ENCODE measurements around the gene IRX4.

Gene IRX4

GRCh38 chr5:1913578-1913977, 30.9 kb upstream of the IRX4 start:
- DNase-seq (ENCODE audit: low read depth in 2 of 2): no peak

GRCh38 chr5:1912951-1913565, 30.3 kb upstream of the IRX4 start:
- DNase-seq (ENCODE audit: low read depth in 2 of 2): no peak

DNA sequence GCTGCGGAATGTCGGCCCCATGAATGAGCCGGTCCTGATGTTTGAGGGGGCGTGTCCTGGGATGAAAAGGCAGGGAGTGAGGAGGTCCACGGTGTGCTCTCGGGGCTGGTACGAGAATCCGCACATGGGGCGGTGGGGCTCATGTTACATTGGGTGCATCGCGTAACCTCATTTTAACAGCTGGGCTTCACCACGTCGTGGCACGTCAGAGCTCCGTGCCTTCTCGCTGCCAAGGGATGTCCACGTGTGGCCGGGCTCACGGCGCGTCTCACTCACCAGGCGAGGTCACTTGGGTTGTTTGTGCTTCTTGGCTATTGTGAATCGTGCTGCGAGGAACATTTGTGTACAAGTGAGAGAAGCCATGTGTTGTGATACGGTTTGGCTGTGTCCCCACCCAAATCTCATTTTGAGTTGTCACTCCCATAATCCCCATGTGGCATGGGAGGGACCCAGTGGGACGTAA, 29.1 kb upstream of the IRX4 start:
- no peak for DNase-seq (ENCODE audit: low read depth in 2 of 2)

DNA sequence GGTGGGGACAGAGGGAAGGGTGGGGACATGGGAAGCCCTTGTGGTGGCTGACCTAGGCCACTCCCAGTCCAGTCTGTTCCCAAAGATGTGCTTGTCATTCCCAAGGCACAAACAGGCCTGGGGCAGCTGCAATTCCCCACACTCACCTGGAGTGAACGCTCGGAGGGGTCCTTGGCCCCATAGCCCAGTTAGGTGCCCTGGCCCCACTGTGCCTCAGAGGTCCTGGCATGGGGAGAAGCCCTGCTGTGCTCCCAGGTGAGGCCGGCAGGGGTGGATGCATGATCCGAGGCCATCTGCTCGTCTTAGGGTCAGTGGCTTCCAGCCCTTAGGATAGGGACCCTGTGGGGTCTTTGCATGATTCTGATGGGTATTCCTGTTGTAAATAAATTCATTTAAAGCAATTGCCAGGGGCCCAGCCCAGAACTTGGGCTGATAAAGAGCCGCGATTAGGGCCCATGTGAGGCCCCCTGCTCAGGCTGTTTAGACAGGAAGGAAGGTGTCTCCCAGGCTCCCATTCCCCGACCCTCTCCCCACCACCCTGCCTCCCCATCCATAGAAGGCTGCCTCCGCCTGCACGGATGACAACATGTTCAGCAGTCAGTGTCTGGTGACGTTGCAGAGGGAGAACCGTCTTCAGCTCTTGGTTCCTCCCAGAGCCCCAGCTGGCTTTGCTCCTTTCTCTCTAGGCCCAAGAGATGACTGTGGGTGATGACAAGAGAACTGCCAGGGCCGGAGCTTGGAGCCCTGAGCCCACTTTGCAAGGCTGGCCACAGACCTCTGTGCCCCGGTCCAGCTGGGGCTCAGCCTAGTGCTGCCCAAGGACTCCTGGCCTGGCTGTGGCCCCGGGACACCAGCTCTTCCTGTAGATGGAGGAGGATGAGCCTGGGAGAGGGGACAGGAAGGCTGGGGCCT, 28.4 kb upstream of the IRX4 start:
- no peak for DNase-seq (ENCODE audit: low read depth in 2 of 2)

GRCh38 chr5:1910081-1910760, 27.5 kb upstream of the IRX4 start:
- no peak for DNase-seq (ENCODE audit: low read depth in 2 of 2)

DNA sequence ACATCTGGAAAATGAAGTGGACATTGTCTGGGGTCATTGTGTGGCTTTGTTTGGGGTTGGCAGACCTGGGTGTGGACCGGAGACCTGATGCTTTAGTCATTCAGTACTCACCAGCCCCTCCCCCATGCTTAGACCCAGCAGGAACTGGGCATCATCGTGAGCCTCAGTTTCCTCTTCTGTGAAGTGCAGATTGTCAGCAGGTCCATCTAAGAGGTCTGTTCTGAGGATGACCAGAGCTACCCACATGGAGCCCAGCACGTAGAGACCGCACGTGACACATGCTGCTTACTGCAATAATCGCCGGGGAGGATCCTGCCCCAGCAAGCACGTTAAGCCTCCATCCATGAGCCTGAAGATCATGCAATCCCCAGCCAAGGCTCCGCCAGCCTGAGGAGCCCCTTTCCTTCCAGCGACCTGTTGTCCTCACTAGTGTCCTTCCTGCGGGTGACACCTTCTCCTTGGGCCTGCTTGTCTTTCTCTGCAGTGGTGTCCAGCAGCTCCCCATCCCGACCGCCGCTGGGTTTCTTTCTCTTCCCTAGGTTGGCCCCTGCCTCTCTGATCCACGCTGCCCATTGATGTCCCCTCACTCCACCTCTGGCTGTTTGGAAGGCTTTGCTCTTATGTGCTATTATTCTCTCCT, 26.7 kb upstream of the IRX4 start:
- DNase-seq (ENCODE audit: low read depth in 2 of 2): no peak

DNA sequence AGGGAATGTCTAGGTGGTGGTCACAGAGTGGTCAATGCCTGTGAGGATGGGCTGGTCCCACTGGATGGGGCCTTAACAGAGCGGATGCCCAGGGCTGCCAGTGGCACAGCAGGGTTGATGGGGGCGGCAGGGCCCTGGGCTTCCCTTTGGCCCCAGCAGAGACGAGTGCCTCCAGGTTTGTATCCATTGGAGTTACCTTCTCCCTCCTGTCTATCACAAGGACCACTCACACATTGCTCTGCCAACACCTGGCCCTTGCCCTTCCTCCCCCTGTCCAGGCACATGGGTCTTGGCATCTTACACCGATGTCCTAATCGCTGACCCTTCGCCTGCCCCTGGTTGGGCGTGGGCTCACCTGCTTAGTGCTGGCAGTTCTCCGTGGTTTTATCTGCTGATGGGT, 26.2 kb upstream of the IRX4 start:
- DNase-seq (ENCODE audit: low read depth in 2 of 2): no peak

GRCh38 chr5:1907616-1908015, 24.9 kb upstream of the IRX4 start:
- DNase-seq (ENCODE audit: low read depth in 2 of 2): no peak

DNA sequence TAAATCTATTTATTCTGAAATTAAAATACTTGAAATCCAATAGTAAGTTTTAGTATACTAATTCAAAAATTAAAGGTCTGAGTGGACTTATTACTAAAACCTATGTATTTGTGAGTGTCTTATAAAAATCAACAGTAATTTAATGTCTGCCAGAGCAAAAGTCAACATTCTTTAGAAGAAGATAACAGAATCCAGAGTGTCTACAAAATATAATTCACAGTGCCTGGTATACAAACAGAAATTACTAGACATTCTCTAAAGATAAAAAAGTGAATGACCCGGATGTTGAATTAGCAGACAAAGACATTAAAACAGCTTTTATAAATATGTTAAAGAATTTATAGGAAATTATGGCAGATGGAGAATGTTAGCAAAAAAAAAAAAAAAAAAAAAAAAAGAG, 22.4 kb upstream of the IRX4 start:
- DNase-seq (ENCODE audit: low read depth in 2 of 2): no peak

DNA sequence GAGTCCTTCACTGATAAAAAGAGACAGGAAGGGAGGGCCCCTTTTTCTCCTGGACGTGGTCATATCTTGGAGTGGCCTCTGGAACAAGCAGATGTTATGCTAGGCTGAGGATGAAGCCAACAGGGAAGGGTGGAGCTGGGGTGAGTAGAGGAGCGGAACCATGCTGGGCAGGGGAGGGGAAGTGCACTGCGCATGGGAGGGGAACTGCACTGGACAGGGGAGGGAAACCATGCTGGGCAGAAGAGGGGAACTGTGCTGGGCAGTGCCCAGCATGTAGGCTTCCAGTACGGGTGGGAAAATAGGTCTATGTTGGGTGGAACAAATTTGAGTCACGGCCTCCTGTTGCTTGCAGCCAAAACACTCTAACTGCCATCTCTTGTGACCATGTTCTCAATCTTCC, 19.3 kb upstream of the IRX4 start:
- no peak for DNase-seq (ENCODE audit: low read depth in 2 of 2)

- no peak for DNase-seq (ENCODE audit: low read depth in 2 of 2)
These were observed 18.3 kb upstream of the IRX4 start for GRCh38 chr5:1901061-1901460.

DNA sequence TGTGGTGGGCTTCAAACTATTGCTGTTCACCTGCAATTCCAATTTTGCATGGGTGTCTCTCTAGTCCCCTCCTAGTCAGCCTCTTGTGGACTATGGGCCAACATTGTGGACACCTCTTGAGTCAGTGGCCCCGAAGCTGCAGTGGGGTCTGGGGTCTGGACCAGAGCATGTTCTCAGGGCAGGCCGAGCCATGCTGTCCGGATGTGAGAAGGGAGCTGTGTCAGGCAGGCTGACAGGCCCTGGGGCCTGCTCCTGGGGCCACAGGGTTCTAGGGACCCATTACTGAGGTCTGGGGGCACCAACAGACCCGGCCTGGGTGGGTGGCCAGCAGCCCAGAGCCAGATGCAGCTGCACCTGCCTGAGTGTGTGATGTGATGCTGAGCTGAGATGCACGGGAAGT, 16.5 kb upstream of the IRX4 start:
- no peak for DNase-seq (ENCODE audit: low read depth in 2 of 2)

DNA sequence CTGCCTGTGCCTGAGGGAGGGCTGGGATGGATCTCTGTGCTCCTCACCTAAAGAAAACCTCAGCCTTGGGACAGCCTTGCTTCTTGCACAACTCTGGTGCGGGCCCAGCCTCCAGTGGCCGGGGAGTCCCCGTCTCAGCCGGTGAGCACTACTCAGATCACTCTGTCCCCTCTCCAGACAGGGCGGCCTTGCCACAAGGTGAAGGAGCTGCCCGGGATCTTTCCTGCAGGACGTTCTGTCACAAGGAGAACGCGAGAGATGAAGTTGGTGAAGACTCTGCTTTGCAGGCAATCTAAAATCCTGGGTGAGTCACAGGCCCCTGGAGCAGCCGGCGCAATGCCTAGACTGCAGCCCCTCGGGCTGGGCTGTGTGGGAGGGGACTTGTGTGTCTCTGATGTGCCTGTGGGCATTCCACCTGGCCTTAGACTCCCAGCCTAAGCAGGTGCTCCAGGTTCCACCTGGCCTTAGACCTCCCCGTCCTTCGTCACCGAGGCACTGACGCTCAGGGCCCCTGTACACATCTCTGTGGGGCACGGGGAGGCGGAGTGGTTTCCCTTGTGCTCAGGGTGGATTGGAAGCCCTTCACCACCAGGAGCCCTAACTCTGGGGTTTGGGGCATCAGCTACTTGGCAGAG, 15.2 kb upstream of the IRX4 start:
- DNase-seq (ENCODE audit: low read depth in 2 of 2): no peak

DNA sequence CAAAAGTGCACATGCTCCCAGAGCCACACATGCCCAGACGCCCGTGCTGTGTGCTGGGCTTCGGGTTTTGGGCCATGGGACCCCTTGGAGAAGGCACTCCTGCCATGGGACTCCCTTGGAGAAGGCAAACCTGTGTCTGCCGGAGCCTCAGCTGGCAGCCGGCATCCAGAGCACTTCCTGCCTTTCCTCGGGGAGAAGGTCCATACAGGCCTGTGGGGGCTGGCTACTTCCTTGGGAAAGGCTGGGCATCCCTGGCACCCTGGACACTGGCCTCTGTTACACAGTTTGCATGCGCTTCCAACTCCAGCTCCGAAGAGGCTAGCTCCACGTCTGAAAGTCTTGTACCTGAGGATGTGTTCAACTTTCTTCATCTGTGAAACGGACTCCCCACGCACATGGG, 14.7 kb upstream of the IRX4 start:
- no peak for DNase-seq (ENCODE audit: low read depth in 2 of 2)

DNA sequence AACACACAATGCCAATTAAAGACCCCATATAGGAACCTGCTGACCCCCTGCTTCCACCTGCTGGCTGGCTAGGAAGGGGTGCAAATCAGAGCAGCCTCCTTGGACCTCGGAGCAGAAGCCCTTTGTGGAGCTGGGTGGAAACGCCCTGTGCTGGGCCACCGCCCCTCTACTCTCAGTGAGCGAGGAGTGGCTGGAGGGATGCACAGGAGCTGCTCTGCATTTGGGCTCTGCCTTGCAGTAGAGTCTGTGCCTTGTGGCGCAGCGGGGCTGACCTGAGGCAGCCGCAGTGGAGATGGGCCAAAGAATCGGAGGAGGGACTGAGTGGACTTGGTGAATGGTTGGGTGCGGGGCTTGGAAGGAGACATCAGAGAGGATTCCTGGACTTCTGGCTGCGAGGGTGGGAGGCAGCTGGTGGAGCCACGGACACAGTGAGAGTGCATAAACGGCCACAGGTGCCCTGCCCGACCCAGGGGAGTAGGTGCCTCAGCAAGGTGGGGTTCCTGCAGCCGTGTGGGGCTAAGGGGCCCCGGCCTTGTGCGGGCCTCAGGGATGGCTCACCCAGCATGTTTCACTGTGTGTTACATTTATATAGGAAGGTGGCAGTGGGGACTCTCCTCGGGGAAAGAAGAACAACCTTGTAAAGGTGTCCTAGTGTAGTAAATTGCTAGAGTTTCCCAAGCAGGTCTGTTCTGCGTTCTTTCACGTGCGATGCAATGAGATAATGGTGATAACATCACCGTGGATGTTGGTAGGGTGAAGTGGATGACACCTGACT, 14.1 kb upstream of the IRX4 start:
- no peak for DNase-seq (ENCODE audit: low read depth in 2 of 2)

DNA sequence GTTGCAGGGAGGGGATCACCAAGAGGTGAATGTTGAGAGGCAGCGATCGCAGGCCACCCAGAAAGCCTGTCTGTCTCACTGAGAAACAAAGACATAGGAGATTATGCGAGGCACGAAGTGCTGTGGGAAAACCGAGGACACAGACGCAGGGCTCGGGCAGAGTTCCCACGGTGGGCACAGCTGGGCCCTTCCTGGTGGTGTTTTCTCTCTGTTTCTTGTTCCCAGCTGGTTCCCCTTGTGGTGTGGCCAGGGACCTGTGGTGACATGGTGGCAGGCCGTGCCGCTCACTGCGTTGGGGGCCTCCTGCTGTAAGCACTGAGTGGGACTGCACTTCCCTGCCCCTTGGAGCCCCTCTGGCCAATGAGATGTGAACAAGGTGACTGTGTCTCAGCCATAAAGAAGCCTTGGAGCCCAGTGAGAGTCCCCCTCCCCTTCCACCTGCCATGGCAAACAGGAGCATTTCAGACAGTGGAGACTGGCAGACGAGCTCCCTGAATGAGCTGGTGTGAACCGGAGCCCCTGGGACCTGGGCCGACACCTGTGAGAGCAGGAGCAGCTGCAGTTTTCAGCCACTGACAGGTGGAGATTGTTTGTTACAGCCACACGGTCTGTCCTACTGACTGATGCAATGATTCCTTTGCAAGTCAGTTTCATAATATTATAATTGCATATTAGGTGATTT, 13.2 kb upstream of the IRX4 start:
- DNase-seq (ENCODE audit: low read depth in 2 of 2): no peak

DNA sequence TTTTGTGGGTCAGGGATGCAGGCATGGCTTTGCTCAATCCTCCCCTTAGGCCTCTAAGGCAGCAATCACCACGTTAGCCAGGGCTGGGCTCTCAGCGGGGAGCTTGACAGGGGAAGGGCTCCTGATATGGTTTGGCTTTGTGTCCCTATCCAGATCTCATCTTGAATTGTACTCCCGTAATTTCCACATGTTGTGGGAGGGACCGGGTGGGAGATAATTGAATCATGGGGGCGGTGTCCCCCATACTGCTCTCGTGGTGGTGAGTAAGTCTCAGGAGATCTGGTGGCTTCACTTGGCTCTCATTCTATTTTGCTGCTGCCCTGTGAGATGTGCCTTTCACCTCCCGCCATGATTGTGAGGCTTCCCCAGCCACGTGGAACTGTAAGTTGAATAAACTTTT, 11.5 kb upstream of the IRX4 start:
- DNase-seq (ENCODE audit: low read depth in 2 of 2): no peak

- DNase-seq (ENCODE audit: low read depth in 2 of 2): no peak
These were observed 11.0 kb upstream of the IRX4 start for GRCh38 chr5:1893754-1894153.

DNA sequence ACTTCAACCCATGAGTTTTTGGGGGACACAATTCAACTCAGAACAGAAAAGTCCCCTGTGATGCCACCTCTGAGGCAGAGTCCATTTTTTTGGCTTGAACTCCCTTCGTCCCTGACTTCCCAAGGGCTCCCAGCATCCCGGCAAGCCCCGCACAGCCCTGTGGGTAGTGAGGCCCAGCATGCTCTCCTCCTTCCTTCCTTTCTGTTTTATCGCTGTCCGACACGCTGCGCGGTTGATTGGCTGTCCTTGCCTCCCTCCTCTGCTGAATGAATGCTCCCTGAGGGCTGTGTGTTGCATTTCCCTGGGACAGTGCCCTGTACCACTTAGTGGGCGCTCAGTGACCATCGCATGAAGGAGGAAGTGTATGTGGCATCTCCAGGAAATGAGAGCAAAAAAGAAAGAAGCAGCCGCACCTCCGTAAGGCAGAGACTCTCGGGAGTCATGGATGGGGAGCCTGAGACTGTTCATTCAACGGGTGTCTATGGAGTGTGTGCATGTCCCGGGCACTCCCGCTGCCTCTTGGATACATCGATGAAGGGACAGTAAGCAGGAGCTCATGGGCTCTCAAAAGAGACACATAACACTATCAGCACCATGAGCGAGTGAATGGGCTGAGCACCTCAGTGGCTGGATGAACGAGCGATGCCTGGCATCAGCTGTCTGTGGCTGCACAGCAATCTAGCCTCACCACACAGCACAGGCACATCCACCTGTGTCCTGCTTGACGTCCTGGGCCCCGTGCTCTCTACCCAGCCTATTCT, 10.1 kb upstream of the IRX4 start:
- no peak for DNase-seq (ENCODE audit: low read depth in 2 of 2)

DNA sequence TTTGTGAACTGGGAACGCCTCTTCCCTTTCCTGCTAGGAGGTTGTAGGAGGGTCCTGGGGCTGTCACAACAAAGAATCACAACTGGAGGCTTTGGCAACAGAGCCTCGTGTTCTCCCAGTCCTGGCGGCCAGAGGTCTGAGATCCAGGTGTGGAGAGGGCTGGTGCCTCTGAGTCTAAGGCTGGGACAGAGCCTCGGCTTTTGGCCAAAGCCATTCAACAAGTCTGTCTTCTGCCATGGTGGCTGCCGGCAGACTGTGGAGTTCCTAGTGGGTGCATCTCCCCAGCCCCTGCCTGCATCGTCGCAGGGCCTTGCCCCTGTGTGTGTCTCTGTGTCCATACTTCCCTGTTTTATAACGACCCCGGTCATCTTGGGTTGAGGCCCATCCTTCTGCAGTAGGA, 9.5 kb upstream of the IRX4 start:
- no peak for DNase-seq (ENCODE audit: low read depth in 2 of 2)
